Endothelial cell of hepatic sinusoid (primary cell): ENCODE results near the gene MOV10L1.

ENCODE experiments used
- in situ Hi-C: cut with HindIII; loops from 2 replicates; pipeline ENCODE4 v1.10.0; 2017; ENCODE audit warnings: low sequenced_read_pairs

Gene MOV10L1

DNA sequence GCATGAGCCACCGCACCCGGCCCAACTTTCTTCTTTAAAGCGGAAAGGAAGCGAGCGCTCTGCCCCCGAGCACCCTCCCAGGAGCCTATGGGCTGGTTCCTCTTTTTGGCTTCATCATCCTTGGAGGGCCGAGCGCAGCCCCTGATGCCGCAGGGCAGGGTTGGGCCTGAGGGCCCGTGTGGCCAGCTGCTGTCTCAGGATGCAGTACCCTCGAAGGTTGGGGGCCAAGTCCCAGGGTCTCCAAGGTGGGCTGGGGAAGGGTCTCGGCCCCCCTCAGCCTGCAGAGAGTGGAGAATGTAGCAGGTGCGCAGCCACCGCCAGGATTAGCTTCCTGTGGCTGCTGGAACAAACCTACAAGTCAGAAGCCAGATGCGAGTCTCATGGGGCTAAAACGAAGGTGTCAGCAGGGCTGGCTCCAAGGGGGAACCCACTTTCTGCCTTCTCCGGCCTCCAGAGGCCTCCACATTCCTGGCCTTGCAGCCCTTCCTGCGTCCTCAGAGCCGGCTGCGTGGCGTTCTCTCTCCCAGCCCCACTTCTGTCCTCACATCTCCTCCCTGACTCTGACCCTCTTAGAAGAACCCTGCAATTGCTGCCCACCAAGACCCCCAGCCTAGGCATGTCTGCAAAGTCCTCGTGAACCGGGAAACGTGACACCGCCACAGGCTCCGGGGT, 83.6 kb downstream of the MOV10L1 start:
- in situ Hi-C loops, result no loop called here

DNA sequence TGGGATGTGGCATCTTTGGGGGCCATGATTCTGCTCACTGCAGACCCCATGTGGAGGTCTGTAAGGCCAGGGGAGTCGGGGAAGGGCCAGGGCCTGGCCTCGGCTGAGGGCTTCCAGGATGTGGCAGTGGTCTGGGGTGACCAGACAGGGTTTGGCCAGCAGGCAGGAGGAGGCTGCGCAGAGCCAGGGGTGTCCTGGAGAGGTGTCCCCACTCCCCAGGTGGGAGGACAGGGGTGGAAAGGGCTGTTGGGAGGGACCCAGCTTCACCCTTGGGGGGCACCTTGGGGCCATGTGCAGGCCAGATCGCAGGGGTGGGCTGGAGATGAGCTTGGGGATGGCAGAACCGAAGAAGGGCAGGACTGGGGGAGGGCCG, 84.2 kb downstream of the MOV10L1 start:
- in situ Hi-C loops, result no loop called here

DNA sequence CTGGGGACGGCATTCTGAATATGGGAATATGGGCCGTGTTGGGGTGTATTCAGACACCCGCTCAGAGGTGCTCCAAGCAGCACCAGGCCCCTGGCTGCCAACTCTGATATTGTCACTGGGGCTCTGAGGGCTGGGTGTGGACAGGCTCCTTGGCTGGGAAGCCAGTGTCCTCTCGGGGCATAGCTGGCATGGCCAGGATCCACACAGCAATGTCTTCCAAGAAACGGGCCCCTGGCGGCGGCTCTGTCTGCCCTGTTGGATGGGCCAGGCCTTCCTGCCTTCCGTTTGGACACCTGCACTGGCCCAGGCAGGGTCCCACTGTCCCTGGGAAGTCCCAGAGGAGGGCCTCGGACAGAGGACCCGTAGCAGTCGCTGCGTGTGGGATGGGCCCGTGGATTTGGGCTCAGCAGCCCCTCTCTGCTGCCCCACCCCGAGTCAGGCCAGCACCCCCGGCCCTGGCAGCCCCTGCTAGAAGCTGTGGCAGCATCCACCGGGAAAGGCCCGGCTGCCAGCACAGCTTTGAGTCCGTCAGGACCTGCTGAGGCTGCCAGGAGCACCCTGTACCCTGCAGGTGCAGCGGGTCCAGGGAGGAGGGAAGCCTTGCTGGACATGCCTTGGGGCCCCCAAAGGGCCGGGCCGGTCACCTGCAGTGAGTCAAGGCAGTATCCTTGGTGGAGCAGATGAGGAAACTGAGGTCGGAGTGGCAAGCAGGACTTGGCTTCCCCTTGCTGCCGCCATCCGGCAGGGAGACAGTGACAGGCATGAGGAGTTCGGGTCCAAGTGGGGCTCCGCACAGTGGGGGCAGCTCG, 84.8 kb downstream of the MOV10L1 start:
- in situ Hi-C loops, result no loop called here

DNA sequence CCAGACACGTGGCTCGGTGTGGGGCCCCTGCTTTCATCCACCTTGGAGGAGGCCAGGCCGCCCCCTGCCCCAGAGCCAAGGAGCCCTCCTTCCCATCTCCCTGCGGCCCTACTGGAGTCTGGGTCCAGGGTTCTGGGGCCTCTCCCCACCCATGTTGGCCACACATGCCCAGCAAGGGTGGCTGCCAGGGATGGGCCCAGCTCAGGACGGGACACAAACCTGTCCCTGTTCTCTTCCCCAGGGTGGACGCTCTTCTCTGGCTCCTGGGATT, 85.3 kb downstream of the MOV10L1 start:
- in situ Hi-C loops, result no loop called here

DNA sequence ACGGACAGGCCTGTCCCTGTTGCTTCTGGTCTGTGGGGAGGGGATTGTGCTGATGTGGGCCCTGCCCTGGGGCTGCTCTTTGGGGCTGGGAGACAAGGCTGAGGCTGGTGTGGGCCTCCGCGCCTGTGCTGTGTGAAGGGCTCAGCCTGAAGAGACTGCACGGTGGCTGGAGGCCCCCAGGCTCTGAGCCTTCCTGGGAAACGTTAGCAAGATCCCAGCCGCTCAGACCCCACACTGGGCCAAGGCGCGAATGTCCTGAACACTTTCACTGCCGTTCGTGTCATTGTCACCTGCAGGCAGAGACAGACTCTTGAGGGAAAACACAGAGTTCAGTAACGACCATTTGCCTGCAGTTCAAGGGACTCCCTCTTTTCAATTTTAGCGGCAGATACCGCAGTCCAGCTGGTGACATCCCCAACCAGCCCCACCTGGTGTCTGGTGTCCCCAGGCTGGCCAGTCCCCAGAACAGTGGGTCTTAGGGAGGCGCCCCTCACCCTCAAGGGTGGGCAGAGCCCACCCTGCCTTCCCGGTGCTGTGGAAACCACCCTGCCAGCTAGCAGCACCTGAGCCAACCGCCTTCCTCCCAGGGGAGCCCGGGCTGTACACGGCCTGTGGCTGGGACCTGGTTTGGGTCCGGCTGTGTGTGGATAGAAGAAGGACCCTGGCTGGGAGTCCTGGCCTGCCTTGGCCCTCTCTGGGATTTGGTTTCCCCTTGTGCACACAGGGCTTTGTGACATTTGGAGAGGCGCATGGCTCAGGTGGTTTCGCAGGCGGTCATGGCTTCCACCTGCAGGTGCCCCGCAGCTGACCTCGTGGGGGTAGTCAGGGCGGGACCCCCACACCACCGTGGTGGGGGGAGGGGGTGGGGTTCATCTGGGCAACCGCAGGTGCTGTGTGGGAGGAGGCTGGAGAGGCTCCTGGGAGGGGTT, 86.4 kb downstream of the MOV10L1 start:
- in situ Hi-C loops, result no loop called here

DNA sequence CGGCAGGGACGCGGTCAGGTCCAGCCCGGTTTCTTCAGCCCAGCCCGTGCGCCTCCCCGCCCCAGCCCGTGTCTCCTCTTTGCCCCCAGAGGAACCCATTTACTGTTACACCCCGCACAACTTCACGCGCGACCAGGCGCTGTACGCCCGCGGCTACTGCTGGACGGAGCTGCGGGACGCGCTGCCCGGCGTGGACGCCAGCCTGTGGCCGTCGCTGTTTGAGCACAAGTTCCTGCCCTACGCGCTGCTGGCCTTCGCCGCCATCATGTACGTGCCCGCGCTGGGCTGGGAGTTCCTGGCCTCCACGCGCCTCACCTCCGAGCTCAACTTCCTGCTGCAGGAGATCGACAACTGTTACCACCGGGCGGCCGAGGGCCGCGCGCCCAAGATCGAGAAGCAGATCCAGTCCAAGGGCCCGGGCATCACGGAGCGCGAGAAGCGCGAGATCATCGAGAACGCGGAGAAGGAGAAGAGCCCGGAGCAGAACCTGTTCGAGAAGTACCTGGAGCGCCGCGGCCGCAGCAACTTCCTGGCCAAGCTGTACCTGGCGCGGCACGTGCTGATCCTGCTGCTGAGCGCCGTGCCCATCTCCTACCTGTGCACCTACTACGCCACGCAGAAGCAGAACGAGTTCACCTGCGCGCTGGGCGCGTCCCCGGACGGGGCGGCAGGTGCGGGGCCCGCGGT, 87.2 kb downstream of the MOV10L1 start:
- in situ Hi-C loops, result no loop called here

DNA sequence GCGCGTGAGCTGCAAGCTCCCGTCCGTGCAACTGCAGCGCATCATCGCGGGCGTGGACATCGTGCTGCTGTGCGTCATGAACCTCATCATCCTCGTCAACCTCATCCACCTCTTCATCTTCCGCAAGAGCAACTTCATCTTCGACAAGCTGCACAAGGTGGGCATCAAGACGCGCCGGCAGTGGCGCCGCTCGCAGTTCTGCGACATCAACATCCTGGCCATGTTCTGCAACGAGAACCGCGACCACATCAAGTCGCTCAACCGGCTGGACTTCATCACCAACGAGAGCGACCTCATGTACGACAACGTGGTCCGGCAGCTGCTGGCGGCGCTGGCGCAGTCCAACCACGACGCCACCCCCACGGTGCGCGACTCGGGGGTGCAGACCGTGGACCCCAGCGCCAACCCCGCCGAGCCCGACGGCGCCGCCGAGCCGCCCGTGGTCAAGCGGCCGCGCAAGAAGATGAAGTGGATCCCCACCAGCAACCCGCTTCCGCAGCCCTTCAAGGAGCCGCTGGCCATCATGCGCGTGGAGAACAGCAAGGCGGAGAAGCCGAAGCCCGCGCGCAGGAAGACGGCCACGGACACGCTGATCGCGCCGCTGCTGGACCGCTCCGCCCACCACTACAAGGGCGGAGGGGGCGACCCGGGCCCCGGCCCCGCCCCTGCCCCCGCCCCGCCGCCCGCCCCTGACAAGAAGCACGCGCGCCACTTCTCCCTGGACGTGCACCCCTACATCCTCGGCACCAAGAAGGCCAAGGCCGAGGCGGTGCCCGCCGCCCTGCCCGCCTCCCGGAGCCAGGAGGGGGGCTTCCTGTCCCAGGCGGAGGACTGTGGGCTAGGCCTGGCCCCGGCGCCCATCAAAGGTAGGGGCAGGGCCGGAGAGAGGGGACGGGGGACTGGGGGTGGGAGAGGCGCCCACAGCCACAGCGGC, 88.0 kb downstream of the MOV10L1 start:
- in situ Hi-C loops, result no loop called here

DNA sequence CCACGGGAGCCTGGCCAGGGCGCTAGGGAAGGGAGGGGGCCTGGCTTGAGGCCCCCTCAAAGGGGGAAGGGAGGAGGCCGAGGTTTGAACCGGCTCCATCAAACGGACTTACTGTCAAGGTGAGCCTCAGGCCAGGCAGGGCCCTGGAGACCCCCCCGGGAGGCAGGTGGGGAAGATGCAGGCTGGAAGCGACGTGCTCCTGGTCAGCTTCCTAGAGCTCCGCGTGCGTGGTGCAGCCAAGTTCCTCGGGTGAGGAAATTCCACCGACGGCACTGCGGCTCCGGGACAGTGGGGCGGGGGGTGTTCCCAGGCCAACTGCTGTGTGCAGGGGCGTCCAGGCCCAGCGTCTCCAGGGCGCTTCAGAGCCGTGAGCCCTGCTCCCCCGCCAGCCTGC, 88.7 kb downstream of the MOV10L1 start:
- in situ Hi-C loops, result no loop called here

DNA sequence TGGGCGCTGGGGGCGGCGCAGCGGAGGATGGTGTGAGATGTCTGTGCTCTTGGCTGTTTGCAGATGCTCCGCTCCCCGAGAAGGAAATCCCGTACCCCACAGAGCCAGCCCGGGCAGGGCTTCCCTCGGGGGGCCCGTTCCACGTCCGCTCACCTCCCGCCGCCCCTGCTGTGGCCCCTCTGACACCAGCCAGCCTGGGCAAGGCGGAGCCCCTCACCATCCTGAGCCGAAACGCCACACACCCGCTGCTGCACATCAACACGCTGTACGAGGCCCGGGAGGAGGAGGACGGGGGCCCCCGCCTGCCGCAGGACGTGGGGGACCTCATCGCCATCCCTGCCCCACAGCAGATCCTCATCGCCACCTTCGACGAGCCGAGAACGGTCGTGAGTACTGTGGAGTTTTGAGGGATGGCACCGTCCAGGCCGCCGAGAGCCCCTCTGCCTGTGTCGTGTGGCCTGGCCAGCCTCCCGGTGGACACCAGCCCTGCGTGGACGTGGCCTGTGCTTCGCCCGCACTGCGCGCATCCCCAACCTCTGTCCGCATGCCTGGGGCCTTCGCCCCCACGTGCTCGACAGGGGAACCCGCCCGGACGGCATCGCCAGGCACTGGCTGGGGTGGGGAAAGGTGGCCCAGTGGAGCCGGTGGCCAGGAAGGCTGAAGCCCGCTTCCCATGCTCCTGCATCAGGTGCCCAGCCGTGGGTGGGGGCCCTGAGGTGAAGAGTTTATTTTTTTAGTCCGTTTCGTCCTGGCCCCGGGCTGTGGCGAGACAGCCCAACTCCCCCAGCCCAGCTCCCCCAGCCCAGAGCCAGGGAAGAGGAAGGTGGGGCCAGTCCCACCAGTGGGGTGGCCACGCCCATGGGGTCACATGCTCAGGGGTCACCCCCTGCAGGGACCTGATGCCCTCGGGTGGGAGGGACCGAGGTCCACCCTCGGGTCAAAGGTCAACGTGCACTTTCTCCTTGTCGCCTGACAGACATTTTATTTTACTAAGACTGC, 89.4 kb downstream of the MOV10L1 start:
- in situ Hi-C loops, result no loop called here

DNA sequence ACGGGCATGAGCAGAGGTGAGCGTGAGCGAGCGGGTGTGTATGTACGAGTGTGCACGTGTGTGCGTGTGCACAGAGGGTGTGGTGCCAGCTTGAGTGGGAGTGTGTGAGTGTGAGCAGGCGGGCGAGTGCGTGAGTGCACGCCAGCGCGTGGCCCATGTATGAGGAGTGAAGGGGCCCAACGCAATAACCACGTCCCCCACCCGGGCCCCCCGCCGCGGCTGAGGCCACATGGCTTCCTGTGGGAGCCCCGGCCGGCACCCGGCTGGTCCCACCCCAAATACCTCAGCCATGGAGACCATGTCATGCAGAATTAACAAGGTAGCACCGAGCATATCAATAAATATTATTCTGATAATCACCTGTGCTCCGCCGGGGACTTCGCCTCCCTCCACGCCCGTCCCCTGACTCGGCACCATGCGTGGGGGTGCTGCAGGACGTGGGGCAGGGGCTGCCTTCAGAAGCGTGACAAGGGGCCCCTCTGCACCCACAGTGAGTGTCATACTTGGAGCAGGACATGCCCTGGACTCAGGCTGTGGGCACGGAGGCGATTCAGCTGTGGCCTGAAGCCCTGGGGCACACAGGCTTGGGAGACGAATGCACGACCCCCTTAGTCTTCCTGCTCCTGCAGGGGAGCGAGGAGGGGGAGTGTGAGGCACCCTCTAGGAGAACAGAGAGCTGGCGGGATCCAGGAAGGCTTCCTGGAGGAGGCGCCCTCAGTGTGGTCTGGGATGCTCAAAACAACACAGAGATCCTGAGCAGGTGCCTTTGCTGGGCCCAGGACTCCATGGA, 90.3 kb downstream of the MOV10L1 start:
- in situ Hi-C loops, result no loop called here

DNA sequence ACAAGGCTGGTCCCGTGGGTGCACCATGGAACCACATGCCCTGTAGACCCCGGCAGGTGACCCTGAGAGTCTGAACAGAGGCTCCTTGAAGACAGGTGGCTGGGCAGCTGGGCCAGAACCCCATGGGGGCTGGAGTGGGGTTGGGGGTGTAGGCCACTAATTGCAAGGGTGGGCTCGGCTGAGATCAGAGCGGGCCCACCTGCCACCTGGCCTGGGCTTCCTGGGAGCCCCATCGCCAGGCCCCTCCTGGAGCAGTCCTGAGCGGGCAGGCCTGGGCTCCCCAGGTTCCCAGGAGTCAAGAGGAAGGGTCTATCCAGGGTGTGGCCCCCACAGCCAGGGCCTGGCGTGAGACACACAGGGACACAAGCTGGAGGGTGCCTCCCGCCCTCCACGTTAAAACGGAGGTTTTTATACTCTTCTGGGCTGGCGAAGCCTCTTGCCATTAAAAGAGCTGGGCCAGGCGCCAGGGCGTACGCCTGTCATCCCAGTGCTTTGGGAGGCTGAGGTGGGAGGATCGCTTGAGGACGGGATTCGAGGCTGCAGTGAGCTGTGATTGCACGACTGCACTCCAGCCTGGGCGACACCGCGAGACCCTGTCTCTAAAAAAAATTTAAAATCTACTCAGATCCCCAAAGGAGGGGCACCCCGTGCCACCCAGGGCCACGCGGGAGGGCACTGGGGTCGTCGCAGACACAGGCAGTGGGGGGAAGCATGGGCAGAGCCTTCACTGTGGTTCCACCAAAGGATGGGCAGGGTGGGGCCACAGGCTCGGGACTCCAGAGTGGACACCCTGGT, 91.1 kb downstream of the MOV10L1 start:
- in situ Hi-C loops, result no loop called here

DNA sequence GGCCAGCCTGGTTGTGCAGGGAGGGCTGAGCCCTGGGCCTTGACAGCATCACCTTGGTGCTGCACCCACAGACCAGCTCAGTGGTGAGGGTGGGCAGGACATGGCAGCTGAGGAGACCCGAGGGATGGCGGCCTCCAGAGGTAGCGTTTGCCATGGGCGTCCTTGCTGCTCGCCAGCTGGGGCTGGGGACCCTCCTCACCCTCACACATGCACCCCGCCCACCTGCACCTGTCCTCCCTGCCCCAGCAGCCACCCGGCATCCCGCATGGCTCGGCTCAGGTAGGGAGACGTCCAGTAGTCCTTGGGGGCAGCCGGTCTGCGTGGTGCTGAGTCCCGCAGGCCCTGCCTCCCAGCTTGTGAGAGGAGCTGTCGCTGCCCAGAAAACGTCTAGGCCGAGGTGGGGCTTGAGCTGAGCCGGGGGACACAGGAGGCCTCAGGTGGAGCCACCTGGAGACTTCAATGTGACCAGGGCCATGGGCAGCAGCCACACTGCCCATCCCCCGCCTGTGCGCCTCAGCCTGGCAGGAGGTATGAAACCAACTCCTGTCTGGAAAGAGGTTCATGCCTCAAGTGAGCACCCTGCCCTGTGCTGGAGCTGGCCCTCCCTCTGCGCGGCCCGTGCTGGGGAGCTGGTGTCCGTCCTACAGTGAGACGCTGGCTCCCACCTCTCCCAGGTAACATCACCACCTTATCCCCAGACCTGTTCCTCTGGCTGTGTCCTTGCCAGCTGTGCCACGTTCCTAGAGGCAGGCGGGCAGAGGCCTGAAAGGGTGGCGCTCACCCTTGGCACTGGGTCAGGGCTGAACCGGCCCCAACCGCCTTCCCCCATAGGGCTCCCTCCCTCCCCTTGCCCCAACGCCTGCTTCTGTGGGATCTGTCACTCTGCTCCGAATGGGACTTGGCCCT, 92.6 kb downstream of the MOV10L1 start:
- in situ Hi-C loops, result no loop called here

DNA sequence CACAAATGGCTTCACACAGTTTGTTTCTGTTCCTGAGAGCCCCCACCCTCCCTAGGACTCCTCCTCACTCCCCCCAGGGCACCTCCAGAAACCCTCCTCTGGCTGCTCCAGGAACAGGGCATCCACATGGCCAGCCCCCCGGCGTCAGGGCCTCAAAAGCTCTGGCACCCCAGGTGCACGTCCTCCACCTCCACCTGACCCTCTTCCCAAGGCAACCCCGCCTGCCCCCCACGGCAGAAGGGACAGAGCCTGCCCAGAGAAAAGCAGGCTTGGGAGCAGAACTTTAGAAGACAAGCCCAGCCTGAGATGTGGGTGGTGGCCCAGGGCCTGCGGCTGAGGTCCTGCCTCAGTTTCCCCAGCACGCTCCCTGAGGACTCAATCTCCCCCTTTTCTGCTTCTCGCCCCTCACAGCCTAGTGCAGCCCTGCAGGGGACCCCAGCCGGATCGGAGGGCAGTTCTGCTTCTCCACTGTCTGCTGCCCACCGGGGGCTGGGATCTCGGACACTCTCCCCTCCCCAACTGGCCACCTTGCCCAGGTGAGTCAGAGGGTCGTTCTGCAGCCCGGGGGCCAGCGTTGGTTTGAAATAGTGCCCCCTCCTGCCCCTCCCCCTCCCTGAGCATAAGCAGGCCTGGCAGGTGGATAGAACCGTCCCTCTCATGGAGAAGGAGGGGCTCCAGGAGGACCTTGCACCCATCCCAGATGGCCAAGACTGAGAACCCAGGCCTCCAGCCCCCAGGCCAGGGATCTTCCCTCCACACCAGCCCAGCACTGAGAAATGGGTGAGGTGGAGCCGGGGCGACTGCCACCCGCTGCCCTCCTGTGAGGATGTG, 93.5 kb downstream of the MOV10L1 start:
- in situ Hi-C loops, result no loop called here

DNA sequence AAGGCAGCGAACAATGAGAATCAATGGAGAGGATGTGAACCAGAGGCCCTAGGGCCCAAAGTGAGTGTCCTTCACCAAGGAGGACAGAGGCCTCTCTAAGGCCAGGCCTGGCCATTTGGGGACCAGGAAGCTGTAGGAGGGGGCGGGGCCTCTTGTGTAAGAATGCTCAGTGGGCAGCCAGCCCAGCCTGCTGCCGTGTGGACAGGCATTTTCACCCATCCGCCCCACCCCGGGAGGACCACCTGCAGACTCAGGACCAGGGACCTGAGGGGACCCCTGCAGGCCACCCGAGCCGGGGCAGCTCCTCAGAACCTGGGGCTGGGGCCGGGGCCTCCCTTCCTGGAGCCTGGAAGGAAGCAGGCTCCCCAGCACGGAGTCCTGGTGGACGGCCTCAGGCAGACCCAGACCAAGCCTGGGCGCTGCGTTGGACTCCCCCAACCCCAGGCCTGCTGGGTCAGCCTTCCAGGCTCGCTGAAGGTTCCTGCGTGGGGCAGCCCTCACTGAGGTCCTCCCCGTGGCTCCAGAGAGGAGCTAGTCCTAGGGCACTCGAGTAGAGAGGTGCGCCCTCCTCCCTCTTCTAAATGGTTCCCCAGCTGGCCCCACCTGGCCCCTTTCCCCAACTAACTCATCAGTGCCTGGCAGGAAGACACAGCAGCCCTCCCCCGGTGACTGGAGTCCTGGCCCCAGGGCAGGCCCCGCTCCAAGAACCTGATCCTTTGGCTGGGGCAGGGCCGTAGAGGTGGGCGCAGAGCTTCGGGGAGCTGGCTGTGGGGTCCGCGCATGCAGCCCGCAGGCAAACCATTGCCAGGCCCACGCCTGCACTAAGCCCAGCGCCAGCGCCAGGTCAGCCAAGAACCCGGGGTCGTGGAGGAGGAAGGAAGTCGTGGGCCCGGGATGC, 94.4 kb downstream of the MOV10L1 start:
- in situ Hi-C loops, result no loop called here
